ENCODE data around the gene FGF14. TPM values are rescaled to one million over a fixed set of nuclear protein-coding genes. Genes with fewer than 3 reads are reported as not detected.

The FGF14 gene
- polyA plus RNA-seq, 1 donor (not counting 4 experiments of a cell fraction or from before 2014, with no cell fraction given), result 0.09 TPM

DNA sequence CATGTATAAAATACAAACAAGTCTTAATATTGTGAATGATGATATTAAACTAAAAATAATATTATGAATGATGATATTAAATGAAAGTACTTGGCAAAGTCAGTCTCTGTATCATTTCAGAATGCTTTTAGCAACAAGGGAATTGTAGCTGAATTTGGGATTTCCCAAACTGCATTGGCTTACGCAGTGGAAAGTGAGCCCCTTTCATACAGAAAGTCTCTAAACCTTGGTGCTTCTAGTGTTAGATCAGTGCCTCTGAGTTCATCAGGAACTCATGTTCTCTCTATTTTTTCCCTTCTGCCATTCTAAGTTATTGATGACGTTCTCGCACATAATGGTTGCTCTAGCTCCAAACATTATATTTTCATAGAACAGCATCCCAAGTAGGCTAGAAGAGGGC, 649.4 kb downstream of the FGF14 start:
- no peaks in the 10 kb centered on the region for H3K4me1 ChIP-seq (ENCODE audit: control insufficient read depth, extremely low read depth, insufficient read depth, low read length)
- H3K79me2 ChIP-seq (ENCODE audit: control insufficient read depth, insufficient read depth, low read length), result no peaks in the 10 kb centered on the region
- no peaks in the 10 kb centered on the region for H3K9me1 ChIP-seq (ENCODE audit: control insufficient read depth, extremely low read depth, insufficient read depth, low read length)
- H3K27ac ChIP-seq (ENCODE audit: control insufficient read depth, insufficient read depth, low read length), result no peak overlapping the region
- dilution Hi-C loops (cut with MboI; ENCODE audit: extremely low pct_ligation_motif_present, low sequenced_read_pairs), result loop anchor here (25.0 kb wide), 1 partner anchor 240 kb away; no protein-coding TSS in a partner anchor
- no peak overlapping the region for H2AFZ ChIP-seq (ENCODE audit: control insufficient read depth, low read length)
- H3K4me2 ChIP-seq (ENCODE audit: control insufficient read depth, extremely low read depth, insufficient read depth, low read depth, low read length), result no peak overlapping the region
- no peak for FAIRE-seq
- H3K9me3 ChIP-seq (ENCODE audit: control insufficient read depth, low read depth, low read length), result no peaks in the 10 kb centered on the region
- H4K20me1 ChIP-seq (ENCODE audit: control insufficient read depth, extremely low read depth, insufficient read depth, low read length), result no peaks in the 10 kb centered on the region
- no peak for DNase-seq (ENCODE audit: low read depth, low spot score)
- H3K9ac ChIP-seq (ENCODE audit: control insufficient read depth, extremely low read depth, insufficient read depth, low read length), result no peak overlapping the region
- TF ChIP-seq, protein P1, sequence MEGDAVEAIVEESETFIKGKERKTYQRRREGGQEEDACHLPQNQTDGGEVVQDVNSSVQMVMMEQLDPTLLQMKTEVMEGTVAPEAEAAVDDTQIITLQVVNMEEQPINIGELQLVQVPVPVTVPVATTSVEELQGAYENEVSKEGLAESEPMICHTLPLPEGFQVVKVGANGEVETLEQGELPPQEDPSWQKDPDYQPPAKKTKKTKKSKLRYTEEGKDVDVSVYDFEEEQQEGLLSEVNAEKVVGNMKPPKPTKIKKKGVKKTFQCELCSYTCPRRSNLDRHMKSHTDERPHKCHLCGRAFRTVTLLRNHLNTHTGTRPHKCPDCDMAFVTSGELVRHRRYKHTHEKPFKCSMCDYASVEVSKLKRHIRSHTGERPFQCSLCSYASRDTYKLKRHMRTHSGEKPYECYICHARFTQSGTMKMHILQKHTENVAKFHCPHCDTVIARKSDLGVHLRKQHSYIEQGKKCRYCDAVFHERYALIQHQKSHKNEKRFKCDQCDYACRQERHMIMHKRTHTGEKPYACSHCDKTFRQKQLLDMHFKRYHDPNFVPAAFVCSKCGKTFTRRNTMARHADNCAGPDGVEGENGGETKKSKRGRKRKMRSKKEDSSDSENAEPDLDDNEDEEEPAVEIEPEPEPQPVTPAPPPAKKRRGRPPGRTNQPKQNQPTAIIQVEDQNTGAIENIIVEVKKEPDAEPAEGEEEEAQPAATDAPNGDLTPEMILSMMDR (optimal IDR thresholded peaks at IDR 0.05 in 1 of 3, IDR thresholded peaks at IDR 0.05 in 1 of 3, conservative IDR thresholded peaks at IDR 0.05 in 1 of 3; ENCODE audit: extremely low read depth in 1 of 3, insufficient read depth in 2 of 3, low read length in 3 of 3), result no peak
- no peak for TF ChIP-seq EZH2 (IDR thresholded peaks at IDR 0.05; ENCODE audit: low read length)
- H3K36me3 ChIP-seq (ENCODE audit: control insufficient read depth in 2 of 2, extremely low read depth in 1 of 2, insufficient read depth in 2 of 2, low read length in 2 of 2), result no peaks in the 10 kb centered on the region
- H3K4me3 ChIP-seq (ENCODE audit: control insufficient read depth in 2 of 3, extremely low read depth in 1 of 3, insufficient read depth in 2 of 3, low read depth in 1 of 3, low read length in 3 of 3), result no peak overlapping the region
- H3K27me3 ChIP-seq (ENCODE audit: control insufficient read depth, extremely low read depth, insufficient read depth, low read length), result no peaks in the 10 kb centered on the region

DNA sequence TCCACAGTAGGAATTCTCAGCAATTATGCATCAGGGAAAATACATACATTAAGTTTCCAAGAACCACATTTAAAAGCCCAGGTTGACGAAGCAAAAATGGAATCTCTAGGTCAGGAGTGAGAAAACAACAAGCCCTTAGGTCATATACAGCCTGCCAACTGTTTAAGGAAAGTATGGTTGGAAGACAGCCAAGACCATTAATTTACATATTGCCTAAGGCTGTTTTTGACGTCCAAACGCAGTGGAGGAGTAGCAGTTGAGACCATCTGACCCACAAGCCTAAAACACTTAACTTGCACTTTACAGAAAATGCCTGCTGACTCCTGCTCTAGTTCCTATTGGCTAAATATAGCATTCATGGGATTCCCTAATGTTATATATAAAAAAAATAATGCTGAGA, 650.4 kb downstream of the FGF14 start:
- DNase-seq (ENCODE audit: low read depth, low spot score), result peak; percentile 7
- H3K9me3 ChIP-seq (ENCODE audit: control insufficient read depth, low read depth, low read length), result no peaks in the 10 kb centered on the region
- no peak overlapping the region for H3K4me3 ChIP-seq (ENCODE audit: control insufficient read depth in 2 of 3, extremely low read depth in 1 of 3, insufficient read depth in 2 of 3, low read depth in 1 of 3, low read length in 3 of 3)
- no peak for TF ChIP-seq EZH2 (IDR thresholded peaks at IDR 0.05; ENCODE audit: low read length)
- TF ChIP-seq, protein P1 (optimal IDR thresholded peaks at IDR 0.05 in 1 of 3, IDR thresholded peaks at IDR 0.05 in 1 of 3, conservative IDR thresholded peaks at IDR 0.05 in 1 of 3; ENCODE audit: extremely low read depth in 1 of 3, insufficient read depth in 2 of 3, low read length in 3 of 3), result no peak
- H3K27me3 ChIP-seq (ENCODE audit: control insufficient read depth, extremely low read depth, insufficient read depth, low read length), result no peaks in the 10 kb centered on the region
- H3K9ac ChIP-seq (ENCODE audit: control insufficient read depth, extremely low read depth, insufficient read depth, low read length), result no peak overlapping the region
- no peaks in the 10 kb centered on the region for H3K9me1 ChIP-seq (ENCODE audit: control insufficient read depth, extremely low read depth, insufficient read depth, low read length)
- H3K79me2 ChIP-seq (ENCODE audit: control insufficient read depth, insufficient read depth, low read length), result no peaks in the 10 kb centered on the region
- no peak overlapping the region for H2AFZ ChIP-seq (ENCODE audit: control insufficient read depth, low read length)
- H3K4me1 ChIP-seq (ENCODE audit: control insufficient read depth, extremely low read depth, insufficient read depth, low read length), result no peaks in the 10 kb centered on the region
- no peaks in the 10 kb centered on the region for H3K36me3 ChIP-seq (ENCODE audit: control insufficient read depth in 2 of 2, extremely low read depth in 1 of 2, insufficient read depth in 2 of 2, low read length in 2 of 2)
- no peak overlapping the region for H3K27ac ChIP-seq (ENCODE audit: control insufficient read depth, insufficient read depth, low read length)
- no peak for FAIRE-seq
- no peaks in the 10 kb centered on the region for H4K20me1 ChIP-seq (ENCODE audit: control insufficient read depth, extremely low read depth, insufficient read depth, low read length)
- dilution Hi-C loops (cut with MboI; ENCODE audit: extremely low pct_ligation_motif_present, low sequenced_read_pairs), result loop anchor here (25.0 kb wide), 1 partner anchor 239 kb away; no protein-coding TSS in a partner anchor
- H3K4me2 ChIP-seq (ENCODE audit: control insufficient read depth, extremely low read depth, insufficient read depth, low read depth, low read length), result no peak overlapping the region

Data from keratinocyte (primary cell).